HepG2 (cell line): ENCODE results near the gene TEKTIP1. TPM values are rescaled to one million over a fixed set of nuclear protein-coding genes. Genes with fewer than 3 reads are reported as not detected.

Experiments
- ATAC-seq: fragments of 200-7000 bp; cut with Tn5 transposase; 3 replicates; pipeline ENCODE4 v1.9.1; 2020; ENCODE audit warnings: mild to moderate bottlenecking, moderate library complexity
- BruUV-seq: library from RNA; stranded (reverse); fragments of 400-500 nt; replicated peaks from 2 replicates; lab custom pipeline; 2021; lab: Mats Ljungman, UMichigan
- CTCF ChIA-PET: fragments of 300-600 bp; formaldehyde crosslinking; extraction: SDS; loops from one replicate; lab custom pipeline; 2021; ENCODE audit warnings: low total read pairs, inconsistent platforms, low intra/inter-chr PET ratio; lab: Yijun Ruan, JAX
- POLR2A ChIA-PET: fragments of 350-600 bp; sonication (Branson Sonifier 250); formaldehyde crosslinking; loops from one replicate; lab custom pipeline; 2020; ENCODE audit warnings: antibody characterized with exemption, inconsistent platforms; lab: Yijun Ruan, JAX
- DNase-seq: peaks from one replicate; pipeline ENCODE4 v3.0.0-alpha.2; 2015; ENCODE audit warnings: low spot score
- FAIRE-seq: peaks from 3 replicates; lab custom pipeline; 2011; peaks lifted over from hg19 to GRCh38; lab: Jason Lieb, UNC
- H2AFZ ChIP-seq: one replicate; pipeline ENCODE4 v1.6.1; 2011; ENCODE audit warnings: low read length, inconsistent platforms
- H3K27ac ChIP-seq: fragments of 300-600 bp; 3 replicates; pipeline ENCODE4 v1.8.0; 2011; ENCODE audit warnings: mixed run types, mild to moderate bottlenecking, mixed read lengths, low read length, inconsistent platforms; ENCODE audit not compliant: insufficient read depth; ENCODE audit errors: extremely low read length
- H3K27me3 ChIP-seq, 2 experiments: fragments of 200-600 bp in 1 of 2; 2 replicates in 1 of 2; 3 replicates in 1 of 2; pipeline versions ENCODE4 v1.6.0 to v1.8.0; 2011; ENCODE audit warnings: low read length in 2 of 2, mild to moderate bottlenecking in 2 of 2, moderate library complexity in 2 of 2, inconsistent platforms in 1 of 2; ENCODE audit not compliant: insufficient read depth in 2 of 2, control insufficient read depth in 1 of 2
- H3K36me3 ChIP-seq, 2 experiments: fragments of 200-600 bp in 1 of 2; replicated peaks in 1 of 2; 2 replicates in 1 of 2; 3 replicates in 1 of 2; pipeline versions ENCODE4 v1.5.1 to v1.8.0; 2011; ENCODE audit warnings: low read length in 2 of 2, inconsistent platforms in 1 of 2; ENCODE audit not compliant: insufficient read depth in 2 of 2, control insufficient read depth in 1 of 2
- H3K4me1 ChIP-seq: 2 replicates; pipeline ENCODE4 v1.5.1; 2012; ENCODE audit warnings: low read length, inconsistent platforms; ENCODE audit not compliant: insufficient read depth
- H3K4me2 ChIP-seq: 2 replicates; pipeline ENCODE4 v1.6.0; 2011; ENCODE audit warnings: low read depth, low read length, inconsistent platforms
- H3K4me3 ChIP-seq, 3 experiments: fragments of 200-600 bp in 1 of 3; sonication (generic), shearing (Covaris generic) in 1 of 3; replicated peaks in 1 of 3; 2 replicates each; pipeline ENCODE4 v1.5.1; 2011 to 2016; ENCODE audit warnings: low read length in 3 of 3, inconsistent platforms in 2 of 3, low read depth in 2 of 3, mild to moderate bottlenecking in 2 of 3, control low read depth in 1 of 3, mixed read lengths in 1 of 3; ENCODE audit not compliant: insufficient read depth in 1 of 3
- H3K79me2 ChIP-seq: one replicate; pipeline ENCODE4 v1.6.1; 2011; ENCODE audit warnings: low read length, inconsistent platforms; ENCODE audit not compliant: insufficient read depth
- H3K9ac ChIP-seq: 2 replicates; pipeline ENCODE4 v1.6.0; 2011; ENCODE audit warnings: mild to moderate bottlenecking, low read depth, low read length, inconsistent platforms; ENCODE audit not compliant: insufficient read depth
- H3K9me3 ChIP-seq: 2 replicates; pipeline ENCODE4 v1.5.1; 2012; ENCODE audit warnings: mild to moderate bottlenecking, low read length
- H4K20me1 ChIP-seq: 2 replicates; pipeline ENCODE4 v1.6.0; 2011; ENCODE audit warnings: inconsistent platforms, mild to moderate bottlenecking, low read length, moderate library complexity; ENCODE audit not compliant: insufficient read depth
- NR1H2 ChIP-seq: sonication (generic); formaldehyde crosslinking; IDR thresholded peaks from 2 replicates; pipeline ENCODE4 v1.8.1; 2022; ENCODE audit warnings: low read depth, missing genetic modification reagents, borderline replicate concordance
- NR3C1 ChIP-seq: sonication (generic); formaldehyde crosslinking; IDR thresholded peaks from 2 replicates; pipeline ENCODE4 v1.4.0; 2020; ENCODE audit warnings: missing genetic modification reagents
- TEAD3 ChIP-seq: optimal IDR thresholded peaks from 2 replicates; pipeline ENCODE3; 2016; ENCODE audit warnings: borderline replicate concordance
- ZBTB42 ChIP-seq: sonication (generic); formaldehyde crosslinking; IDR thresholded peaks from 2 replicates; pipeline ENCODE4 v1.5.0; 2020; ENCODE audit warnings: mild to moderate bottlenecking, missing genetic modification reagents
- ZNF343 ChIP-seq: sonication (generic); formaldehyde crosslinking; IDR thresholded peaks from 2 replicates; pipeline ENCODE4 v1.4.0; 2020; ENCODE audit warnings: mild to moderate bottlenecking, missing genetic modification reagents
- ZNF383 ChIP-seq: sonication (generic); formaldehyde crosslinking; IDR thresholded peaks from 2 replicates; pipeline ENCODE4 v1.4.0; 2020; ENCODE audit warnings: missing genetic modification reagents, mild to moderate bottlenecking, borderline replicate concordance
- ZNF484 ChIP-seq: sonication (generic); formaldehyde crosslinking; IDR thresholded peaks from 2 replicates; pipeline ENCODE4 v1.5.1; 2020; ENCODE audit warnings: mild to moderate bottlenecking, low read depth, missing genetic modification reagents, borderline replicate concordance
- ZNF629 ChIP-seq: sonication (generic); formaldehyde crosslinking; conservative IDR thresholded peaks from 2 replicates; pipeline ENCODE4 v1.5.0; 2020; ENCODE audit warnings: missing genetic modification reagents
- ZNF776 ChIP-seq: sonication (generic); formaldehyde crosslinking; IDR thresholded peaks from 2 replicates; pipeline ENCODE4 v1.4.0; 2020; ENCODE audit warnings: mild to moderate bottlenecking, missing genetic modification reagents
- ZNF782 ChIP-seq: sonication (generic); formaldehyde crosslinking; IDR thresholded peaks from 2 replicates; pipeline ENCODE4 v1.4.0; 2020; ENCODE audit warnings: missing genetic modification reagents, mild to moderate bottlenecking, borderline replicate concordance
- WGBS: methylation state at CpG from one replicate; pipeline ENCODE4 v1.1.6; 2017; ENCODE audit warnings: low lambda C conversion rate; 5-methylcytosine and 5-hydroxymethylcytosine counted together
- in situ Hi-C: cut with HindIII; loops from 2 replicates; pipeline ENCODE4 v1.10.0; 2017; ENCODE audit warnings: low pct_unique_long_range_greater_than_20kb; ENCODE audit not compliant: extremely low pct_ligation_motif_present
- intact Hi-C: fragments of 100-400 bp; cut with micrococcal nuclease; formaldehyde crosslinking; loops from one replicate; pipeline ENCODE4 v1.10.0; 2022; ENCODE audit not compliant: unreplicated experiment
- polyA plus RNA-seq, 8 experiments: library from polyadenylated mRNA; depleted of rRNA in 3 of 8; stranded (reverse) in 7 of 8; unstranded in 1 of 8; fragments of >200 nt; fragmentation: Illumina TruSeq in 4 of 8; extraction: Trizol in 4 of 8; gene quantifications; 2 replicates each; pipeline versions ENCODE4 v1.2.1 to v1.2.3, GENCODE V29; 2011 to 2016; ENCODE audit warnings: low read depth in 4 of 8, missing spikeins in 1 of 8, mixed read lengths in 1 of 8; ENCODE audit not compliant: insufficient read depth in 1 of 8
- total RNA-seq, 5 experiments: library from RNA; depleted of rRNA; stranded (reverse); fragments of >200 nt; fragmentation: Illumina TruSeq; extraction: Trizol; gene quantifications; 2 replicates each; pipeline ENCODE4 v1.2.3, GENCODE V29; 2016; ENCODE audit warnings: low read depth in 1 of 5
- TF ChIP-seq, protein P1 (sequence below): sonication (generic); formaldehyde crosslinking; IDR thresholded peaks from 2 replicates; pipeline ENCODE4 v1.4.0; 2020; ENCODE audit warnings: missing genetic modification reagents
- TF ChIP-seq, protein P2 (sequence below): sonication (generic); formaldehyde crosslinking; IDR thresholded peaks from 2 replicates; pipeline ENCODE4 v1.5.0; 2020; ENCODE audit warnings: mild to moderate bottlenecking, missing genetic modification reagents, borderline replicate concordance
- TF ChIP-seq, protein P3 (sequence below): sonication (generic); formaldehyde crosslinking; IDR thresholded peaks from 2 replicates; pipeline ENCODE4 v1.5.0; 2020; ENCODE audit warnings: missing genetic modification reagents
- TF ChIP-seq, protein P4 (sequence below): sonication (generic); formaldehyde crosslinking; IDR thresholded peaks from 2 replicates; pipeline ENCODE4 v1.5.1; 2020; ENCODE audit warnings: missing genetic modification reagents, mild to moderate bottlenecking, borderline replicate concordance

The TEKTIP1 gene
- total and polyA plus RNA-seq, 2 of the 13 experiments (the other 11 are each of a cell fraction or from before 2014, with no cell fraction given): not detected

DNA sequence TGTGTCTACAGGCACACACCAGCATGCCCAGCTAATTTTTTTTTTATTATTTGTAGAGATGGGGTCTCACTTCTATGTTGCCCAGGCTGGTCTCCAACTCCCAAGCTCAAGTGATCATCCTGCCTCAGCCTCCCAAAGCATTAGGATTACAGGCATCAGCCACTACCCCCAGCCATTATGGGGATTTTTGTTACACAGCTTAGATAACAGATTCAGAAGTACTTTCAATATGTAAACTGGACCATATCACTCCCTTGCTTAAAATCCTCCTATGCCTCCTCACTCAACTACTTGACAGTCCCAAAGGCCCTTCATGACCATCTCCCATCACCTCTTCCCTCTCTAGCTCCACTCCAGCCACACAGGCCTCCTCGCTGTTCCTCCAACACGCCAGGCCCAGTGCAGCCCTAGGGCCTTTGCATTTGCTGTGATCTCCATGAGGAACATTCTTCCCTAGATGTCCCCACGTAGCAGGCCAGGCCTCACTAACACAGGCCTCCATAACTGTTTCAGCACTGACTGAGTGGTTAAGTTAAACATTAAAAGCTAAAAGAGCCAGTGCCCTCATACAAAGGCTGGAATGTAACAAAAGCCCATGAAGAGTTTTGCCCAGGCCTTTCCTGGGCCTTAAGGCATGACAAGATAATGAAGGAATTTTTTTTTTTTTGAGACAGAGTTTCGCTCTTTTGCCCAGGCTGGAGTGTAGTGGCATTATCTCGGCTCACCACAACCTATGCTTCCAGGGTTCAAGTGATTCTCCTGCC is 41.0 kb upstream of the TEKTIP1 start:
- in situ Hi-C loops (no loop called here), intact Hi-C loops (no loop called here)
- BruUV-seq: no TSS peak
- peaks cover 7 to 39% of the 10 kb centered on the region in 2 experiments; a peak in 4 of 5 replicates for H3K36me3 ChIP-seq
- no peaks in the 10 kb centered on the region for H3K9me3 ChIP-seq
- WGBS: 74% methylated on average over 5 of the region's 5 CpGs
- peaks cover 27% of the 10 kb centered on the region for H3K79me2 ChIP-seq
- DNase-seq (peak; percentile 37), ATAC-seq (no peak), FAIRE-seq (peak; percentile 23)
- H3K4me3 ChIP-seq: peak overlapping the region in 1 of 3 experiments; percentile 33; a peak in 1 of 6 replicates
- H4K20me1 ChIP-seq: no peaks in the 10 kb centered on the region
- H3K27ac ChIP-seq: peak overlapping the region; percentile 23
- ChIA-PET POLR2A (no interaction called here), CTCF (no interaction called here)
- no peaks in the 10 kb centered on the region; a peak in 2 of 5 replicates for H3K27me3 ChIP-seq
- no peak overlapping the region for H2AFZ ChIP-seq
- H3K4me1 ChIP-seq: peaks cover 43% of the 10 kb centered on the region
- no peak overlapping the region for H3K9ac ChIP-seq
- H3K4me2 ChIP-seq: peak overlapping the region; percentile 70
- TF ChIP-seq, protein P1, sequence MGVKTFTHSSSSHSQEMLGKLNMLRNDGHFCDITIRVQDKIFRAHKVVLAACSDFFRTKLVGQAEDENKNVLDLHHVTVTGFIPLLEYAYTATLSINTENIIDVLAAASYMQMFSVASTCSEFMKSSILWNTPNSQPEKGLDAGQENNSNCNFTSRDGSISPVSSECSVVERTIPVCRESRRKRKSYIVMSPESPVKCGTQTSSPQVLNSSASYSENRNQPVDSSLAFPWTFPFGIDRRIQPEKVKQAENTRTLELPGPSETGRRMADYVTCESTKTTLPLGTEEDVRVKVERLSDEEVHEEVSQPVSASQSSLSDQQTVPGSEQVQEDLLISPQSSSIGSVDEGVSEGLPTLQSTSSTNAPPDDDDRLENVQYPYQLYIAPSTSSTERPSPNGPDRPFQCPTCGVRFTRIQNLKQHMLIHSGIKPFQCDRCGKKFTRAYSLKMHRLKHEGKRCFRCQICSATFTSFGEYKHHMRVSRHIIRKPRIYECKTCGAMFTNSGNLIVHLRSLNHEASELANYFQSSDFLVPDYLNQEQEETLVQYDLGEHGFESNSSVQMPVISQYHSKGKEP (CRISPR knock-in tag): no peak
- TF ChIP-seq, protein P2, sequence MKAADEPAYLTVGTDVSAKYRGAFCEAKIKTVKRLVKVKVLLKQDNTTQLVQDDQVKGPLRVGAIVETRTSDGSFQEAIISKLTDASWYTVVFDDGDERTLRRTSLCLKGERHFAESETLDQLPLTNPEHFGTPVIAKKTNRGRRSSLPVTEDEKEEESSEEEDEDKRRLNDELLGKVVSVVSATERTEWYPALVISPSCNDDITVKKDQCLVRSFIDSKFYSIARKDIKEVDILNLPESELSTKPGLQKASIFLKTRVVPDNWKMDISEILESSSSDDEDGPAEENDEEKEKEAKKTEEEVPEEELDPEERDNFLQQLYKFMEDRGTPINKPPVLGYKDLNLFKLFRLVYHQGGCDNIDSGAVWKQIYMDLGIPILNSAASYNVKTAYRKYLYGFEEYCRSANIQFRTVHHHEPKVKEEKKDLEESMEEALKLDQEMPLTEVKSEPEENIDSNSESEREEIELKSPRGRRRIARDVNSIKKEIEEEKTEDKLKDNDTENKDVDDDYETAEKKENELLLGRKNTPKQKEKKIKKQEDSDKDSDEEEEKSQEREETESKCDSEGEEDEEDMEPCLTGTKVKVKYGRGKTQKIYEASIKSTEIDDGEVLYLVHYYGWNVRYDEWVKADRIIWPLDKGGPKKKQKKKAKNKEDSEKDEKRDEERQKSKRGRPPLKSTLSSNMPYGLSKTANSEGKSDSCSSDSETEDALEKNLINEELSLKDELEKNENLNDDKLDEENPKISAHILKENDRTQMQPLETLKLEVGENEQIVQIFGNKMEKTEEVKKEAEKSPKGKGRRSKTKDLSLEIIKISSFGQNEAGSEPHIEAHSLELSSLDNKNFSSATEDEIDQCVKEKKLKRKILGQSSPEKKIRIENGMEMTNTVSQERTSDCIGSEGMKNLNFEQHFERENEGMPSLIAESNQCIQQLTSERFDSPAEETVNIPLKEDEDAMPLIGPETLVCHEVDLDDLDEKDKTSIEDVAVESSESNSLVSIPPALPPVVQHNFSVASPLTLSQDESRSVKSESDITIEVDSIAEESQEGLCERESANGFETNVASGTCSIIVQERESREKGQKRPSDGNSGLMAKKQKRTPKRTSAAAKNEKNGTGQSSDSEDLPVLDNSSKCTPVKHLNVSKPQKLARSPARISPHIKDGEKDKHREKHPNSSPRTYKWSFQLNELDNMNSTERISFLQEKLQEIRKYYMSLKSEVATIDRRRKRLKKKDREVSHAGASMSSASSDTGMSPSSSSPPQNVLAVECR: no peak
- TF ChIP-seq ZNF782 (CRISPR knock-in tag): no peak
- no peak for TF ChIP-seq ZNF383 (CRISPR knock-in tag)
- no peak for TF ChIP-seq ZNF776 (CRISPR knock-in tag)
- TF ChIP-seq, protein P3, sequence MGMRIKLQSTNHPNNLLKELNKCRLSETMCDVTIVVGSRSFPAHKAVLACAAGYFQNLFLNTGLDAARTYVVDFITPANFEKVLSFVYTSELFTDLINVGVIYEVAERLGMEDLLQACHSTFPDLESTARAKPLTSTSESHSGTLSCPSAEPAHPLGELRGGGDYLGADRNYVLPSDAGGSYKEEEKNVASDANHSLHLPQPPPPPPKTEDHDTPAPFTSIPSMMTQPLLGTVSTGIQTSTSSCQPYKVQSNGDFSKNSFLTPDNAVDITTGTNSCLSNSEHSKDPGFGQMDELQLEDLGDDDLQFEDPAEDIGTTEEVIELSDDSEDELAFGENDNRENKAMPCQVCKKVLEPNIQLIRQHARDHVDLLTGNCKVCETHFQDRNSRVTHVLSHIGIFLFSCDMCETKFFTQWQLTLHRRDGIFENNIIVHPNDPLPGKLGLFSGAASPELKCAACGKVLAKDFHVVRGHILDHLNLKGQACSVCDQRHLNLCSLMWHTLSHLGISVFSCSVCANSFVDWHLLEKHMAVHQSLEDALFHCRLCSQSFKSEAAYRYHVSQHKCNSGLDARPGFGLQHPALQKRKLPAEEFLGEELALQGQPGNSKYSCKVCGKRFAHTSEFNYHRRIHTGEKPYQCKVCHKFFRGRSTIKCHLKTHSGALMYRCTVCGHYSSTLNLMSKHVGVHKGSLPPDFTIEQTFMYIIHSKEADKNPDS (CRISPR knock-in tag): no peak
- no peak for TF ChIP-seq NR3C1
- TF ChIP-seq ZNF484 (CRISPR knock-in tag): no peak
- TF ChIP-seq, protein P4, sequence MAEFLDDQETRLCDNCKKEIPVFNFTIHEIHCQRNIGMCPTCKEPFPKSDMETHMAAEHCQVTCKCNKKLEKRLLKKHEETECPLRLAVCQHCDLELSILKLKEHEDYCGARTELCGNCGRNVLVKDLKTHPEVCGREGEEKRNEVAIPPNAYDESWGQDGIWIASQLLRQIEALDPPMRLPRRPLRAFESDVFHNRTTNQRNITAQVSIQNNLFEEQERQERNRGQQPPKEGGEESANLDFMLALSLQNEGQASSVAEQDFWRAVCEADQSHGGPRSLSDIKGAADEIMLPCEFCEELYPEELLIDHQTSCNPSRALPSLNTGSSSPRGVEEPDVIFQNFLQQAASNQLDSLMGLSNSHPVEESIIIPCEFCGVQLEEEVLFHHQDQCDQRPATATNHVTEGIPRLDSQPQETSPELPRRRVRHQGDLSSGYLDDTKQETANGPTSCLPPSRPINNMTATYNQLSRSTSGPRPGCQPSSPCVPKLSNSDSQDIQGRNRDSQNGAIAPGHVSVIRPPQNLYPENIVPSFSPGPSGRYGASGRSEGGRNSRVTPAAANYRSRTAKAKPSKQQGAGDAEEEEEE: no peak
- peak; percentile 62 for TF ChIP-seq TEAD3 (CRISPR knock-in tag)
- TF ChIP-seq ZNF343: no peak
- no peak for TF ChIP-seq NR1H2 (CRISPR knock-in tag)
- no peak for TF ChIP-seq ZNF629
- no peak for TF ChIP-seq ZBTB42 (CRISPR knock-in tag)
